Right ventricle myocardium superior (tissue), 1 donor: ENCODE data around the gene CDS1. TPM values are rescaled to one million over a fixed set of nuclear protein-coding genes. Genes with fewer than 3 reads are reported as not detected.
"Not testable (repeated sequence)": the region's sequence is repeated elsewhere in the genome, so short reads cannot be mapped to it uniquely, and the experiment has no call there.

ENCODE experiments used
- ATAC-seq: fragments of 200-7000 bp; cut with Tn5 transposase; one replicate; pipeline ENCODE4 v1.9.1; 2020; ENCODE audit warnings: mild to moderate bottlenecking; ENCODE audit not compliant: poor library complexity
- DNase-seq: peaks from one replicate; pipeline ENCODE4 v3.0.0-alpha.2; 2020
- intact Hi-C: fragments of 100-400 bp; cut with DNase I; formaldehyde crosslinking; loops from one replicate; pipeline ENCODE4 v1.11.2; 2022
- long read RNA-seq: library from polyadenylated mRNA; unstranded; transcript quantifications from one replicate; pipeline ENCODE4 v2.0.0, GENCODE V29; 2021
- total RNA-seq: library from RNA; stranded (reverse); fragmentation: NEBNext Ultra II Directional; extraction: Animal tissue kit (Norgen Biotek cat#: 25700); gene quantifications from one replicate; pipeline ENCODE4 v1.2.1, GENCODE V29; 2021
- donor health status: DM: no; HTN: yes; CAD: no; lungs with severe emphysema.

CDS1 gene
- total RNA-seq = 0.19 TPM
- long read RNA-seq, partial matches to known transcripts = 0 of 1 reads
- long read RNA-seq, other reads (novel, unspliced or antisense) = 1 of 1 reads

GRCh38 chr4:84582988-84583875, at the start of gene CDS1:
TSS of gene CDS1 (plus strand) at chr4:84583127. CDS start at chr4:84583402, 275 bp downstream.
- intact Hi-C loops = no loop called here
- peak; percentile 66 for ATAC-seq
- peak; percentile 57 for DNase-seq

GRCh38 chr4:84535901-84536300, 47.0 kb upstream of the CDS1 start:
- ATAC-seq = no peak
- no peak for DNase-seq
- intact Hi-C loops = no loop called here

GRCh38 chr4:84545093-84545492, 37.8 kb upstream of the CDS1 start:
- DNase-seq = no peak
- intact Hi-C loops = no loop called here
- no peak for ATAC-seq

GRCh38 chr4:84547211-84547610, 35.7 kb upstream of the CDS1 start:
- no peak for DNase-seq
- intact Hi-C loops = no loop called here
- no peak for ATAC-seq

GRCh38 chr4:84549191-84549590, 33.7 kb upstream of the CDS1 start:
- ATAC-seq, intact Hi-C loops, DNase-seq: not testable (repeated sequence)

- intact Hi-C loops = no loop called here
- ATAC-seq = no peak
- no peak for DNase-seq
Measured at GRCh38 chr4:84562156-84562555, 20.8 kb upstream of the CDS1 start.

- intact Hi-C loops = no loop called here
- DNase-seq = no peak
- no peak for ATAC-seq
Measured at GRCh38 chr4:84563002-84563401, 19.9 kb upstream of the CDS1 start.

- intact Hi-C loops = no loop called here
Measured at GRCh38 chr4:84565951-84566350, 17.0 kb upstream of the CDS1 start.

GRCh38 chr4:84568496-84568895, 14.4 kb upstream of the CDS1 start:
- intact Hi-C loops = no loop called here
- DNase-seq (no peak), ATAC-seq (no peak)

More at GRCh38 chr4:84565951-84566350, 17.0 kb upstream of the CDS1 start:
- no peak for DNase-seq
- no peak for ATAC-seq

- no peak for ATAC-seq
- intact Hi-C loops = no loop called here
Measured at GRCh38 chr4:84569009-84569408, 13.9 kb upstream of the CDS1 start.

GRCh38 chr4:84573385-84574068, 9.4 kb upstream of the CDS1 start:
- intact Hi-C loops = no loop called here
- DNase-seq = no peak
- ATAC-seq = no peak

More at GRCh38 chr4:84569009-84569408, 13.9 kb upstream of the CDS1 start:
- DNase-seq = no peak

- intact Hi-C loops = no loop called here
- ATAC-seq = no peak
- DNase-seq = no peak
Measured at GRCh38 chr4:84574069-84574720, 8.7 kb upstream of the CDS1 start.

- intact Hi-C loops = no loop called here
- ATAC-seq (no peak), DNase-seq (no peak)
Measured at GRCh38 chr4:84578540-84579402, 4.2 kb upstream of the CDS1 start.

GRCh38 chr4:84579403-84579776, 3.5 kb upstream of the CDS1 start:
- intact Hi-C loops = no loop called here
- ATAC-seq = no peak
- DNase-seq = no peak

- intact Hi-C loops = no loop called here
- DNase-seq (peak; percentile 91), ATAC-seq (peak; percentile 97)
Measured at GRCh38 chr4:84582302-84582987, 482 bp upstream of the CDS1 start.

GRCh38 chr4:84583876-84584380, 1.0 kb downstream of the CDS1 start:
- no peak for ATAC-seq
- intact Hi-C loops = no loop called here

GRCh38 chr4:84585251-84585650, 2.3 kb downstream of the CDS1 start:
- intact Hi-C loops = no loop called here
- ATAC-seq (no peak), DNase-seq (no peak)

More at GRCh38 chr4:84583876-84584380, 1.0 kb downstream of the CDS1 start:
- no peak for DNase-seq

GRCh38 chr4:84594724-84595123, 11.8 kb downstream of the CDS1 start:
- intact Hi-C loops = no loop called here
- ATAC-seq (no peak), DNase-seq (no peak)
